ENCODE results near the gene MTR. TPM values are rescaled to one million over a fixed set of nuclear protein-coding genes. Genes with fewer than 3 reads are reported as not detected.

Gene MTR
- total and polyA plus RNA-seq, 9 of the 15 experiments (the other 6 are each of a cell fraction or from before 2014, with no cell fraction given), result 3.4 to 44.3 (median 20.3) TPM

- H3K4me2 ChIP-seq (ENCODE audit: insufficient read depth, low read length), result no peak overlapping the region
- H3K4me1 ChIP-seq (replicated peaks in 1 of 2; ENCODE audit: control insufficient read depth in 2 of 2, insufficient read depth in 2 of 2, low read length in 2 of 2), result no peaks in the 10 kb centered on the region
- POLR2A ChIA-PET, result interaction anchor here (1.3 kb wide), 1 partner anchor 8 kb away, joined by 3 read pairs; no protein-coding TSS in a partner anchor
- H3K36me3 ChIP-seq (ENCODE audit: control insufficient read depth, insufficient read depth, low read length), result peaks cover 61% of the 10 kb centered on the region
- H2AFZ ChIP-seq (ENCODE audit: low read depth, low read length), result no peak overlapping the region
- FAIRE-seq, result no peak
- H3K4me3 ChIP-seq, result no peak overlapping the region
- H3K27ac ChIP-seq (ENCODE audit: extremely low read depth, low read depth, low read length), result no peak overlapping the region
- H3K9me1 ChIP-seq (ENCODE audit: control insufficient read depth, insufficient read depth, low read length), result no peaks in the 10 kb centered on the region
- CTCF ChIA-PET (ENCODE audit: low intra/inter-chr PET ratio), result interaction anchor here (0.8 kb wide), 1 partner anchor 22 kb away, joined by 3 read pairs; no protein-coding TSS in a partner anchor
- H4K20me1 ChIP-seq (replicated peaks; ENCODE audit: control insufficient read depth, insufficient read depth, low read length), result no peaks in the 10 kb centered on the region
- H3K9me3 ChIP-seq (replicated peaks; ENCODE audit: control insufficient read depth, insufficient read depth, low read depth, low read length), result no peaks in the 10 kb centered on the region
- H3K9ac ChIP-seq (ENCODE audit: insufficient read depth in 1 of 2, low read depth in 2 of 2, low read length in 2 of 2), result no peak overlapping the region
- H3K27me3 ChIP-seq (ENCODE audit: control insufficient read depth in 2 of 2, insufficient read depth in 2 of 2, low read length in 2 of 2), result no peaks in the 10 kb centered on the region
- no peak for DNase-seq (ENCODE audit: extremely low read depth in 1 of 4, low spot score in 3 of 4)
- WGBS (ENCODE audit: insufficient coverage, low coverage, missing lambda C conversion rate), result 89% methylated on average over 5 of the region's 5 CpGs
- in situ Hi-C loops (cut with MboI) (no loop called here), intact Hi-C loops (cut with micrococcal nuclease) (no loop called here)
- no TSS peak for BruUV-seq (replicated peaks)
- no peaks in the 10 kb centered on the region for H3K79me2 ChIP-seq (ENCODE audit: control insufficient read depth, insufficient read depth, low read length)
- ATAC-seq, result no peak
- no peak for TF ChIP-seq SUPT5H (IDR thresholded peaks at IDR 0.05)
- no peak for TF ChIP-seq FOXA1 (IDR thresholded peaks at IDR 0.05; ENCODE audit: borderline replicate concordance)
- TF ChIP-seq IRF2 (CRISPR knock-in tag; IDR thresholded peaks at IDR 0.05), result no peak
- no peak for TF ChIP-seq ERF (CRISPR knock-in tag; IDR thresholded peaks at IDR 0.05)
- no peak for TF ChIP-seq GTF3C2 (IDR thresholded peaks at IDR 0.05; ENCODE audit: borderline replicate concordance, extremely low read depth, insufficient read length)
- TF ChIP-seq ZBTB26 (CRISPR knock-in tag; IDR thresholded peaks at IDR 0.05), result no peak
- no peak for TF ChIP-seq RBM25 (IDR thresholded peaks at IDR 0.05; ENCODE audit: low read depth, low read length, severe bottlenecking)
- no peak for TF ChIP-seq HINFP (tag; conservative IDR thresholded peaks at IDR 0.05; ENCODE audit: low read depth)
- TF ChIP-seq MYBL2 (IDR thresholded peaks at IDR 0.05; ENCODE audit: low read depth), result no peak
- no peak for TF ChIP-seq MYBL2 (CRISPR knock-in tag; IDR thresholded peaks at IDR 0.05; ENCODE audit: borderline replicate concordance)
- no peak for TF ChIP-seq MLLT1 (IDR thresholded peaks at IDR 0.05)
- no peak for TF ChIP-seq DNMT1 (IDR thresholded peaks at IDR 0.05)
- no peak for TF ChIP-seq ZNF551 (CRISPR knock-in tag; IDR thresholded peaks at IDR 0.05)
Measured at GRCh38 chr1:236872075-236872666, 77.1 kb downstream of the MTR start.

All from K562 (cell line).